HUES48 (cell line): Measurements from ENCODE around the gene LYPD5.
A peak's percentile ranks its signal among the peaks of the same experiment; 100 is the strongest.
"Not testable (repeated sequence)": the region's sequence is repeated elsewhere in the genome, so short reads cannot be mapped to it uniquely, and the experiment has no call there.

ENCODE experiments used
- H3K27ac ChIP-seq: one replicate; pipeline ENCODE4 v1.7.0; 2013; ENCODE audit warnings: low read depth, low read length, inconsistent platforms
- H3K27me3 ChIP-seq: 2 replicates; pipeline ENCODE4 v1.6.1; 2013; ENCODE audit warnings: mild to moderate bottlenecking, low read length; ENCODE audit not compliant: control insufficient read depth, insufficient read depth
- H3K36me3 ChIP-seq: 2 replicates; pipeline ENCODE4 v1.6.1; 2013; ENCODE audit warnings: low read length; ENCODE audit not compliant: control insufficient read depth, insufficient read depth
- H3K4me1 ChIP-seq: 2 replicates; pipeline ENCODE4 v1.6.1; 2013; ENCODE audit warnings: mild to moderate bottlenecking, low read length; ENCODE audit not compliant: control insufficient read depth, insufficient read depth
- H3K4me3 ChIP-seq: 2 replicates; pipeline ENCODE4 v1.5.1; 2013; ENCODE audit warnings: mild to moderate bottlenecking, low read depth, low read length
- H3K9ac ChIP-seq: 2 replicates; pipeline ENCODE4 v1.6.1; 2013; ENCODE audit warnings: mild to moderate bottlenecking, low read depth, low read length, moderate library complexity
- H3K9me3 ChIP-seq: 2 replicates; pipeline ENCODE4 v1.6.1; 2013; ENCODE audit warnings: low read length; ENCODE audit not compliant: control insufficient read depth, insufficient read depth

Gene LYPD5

DNA sequence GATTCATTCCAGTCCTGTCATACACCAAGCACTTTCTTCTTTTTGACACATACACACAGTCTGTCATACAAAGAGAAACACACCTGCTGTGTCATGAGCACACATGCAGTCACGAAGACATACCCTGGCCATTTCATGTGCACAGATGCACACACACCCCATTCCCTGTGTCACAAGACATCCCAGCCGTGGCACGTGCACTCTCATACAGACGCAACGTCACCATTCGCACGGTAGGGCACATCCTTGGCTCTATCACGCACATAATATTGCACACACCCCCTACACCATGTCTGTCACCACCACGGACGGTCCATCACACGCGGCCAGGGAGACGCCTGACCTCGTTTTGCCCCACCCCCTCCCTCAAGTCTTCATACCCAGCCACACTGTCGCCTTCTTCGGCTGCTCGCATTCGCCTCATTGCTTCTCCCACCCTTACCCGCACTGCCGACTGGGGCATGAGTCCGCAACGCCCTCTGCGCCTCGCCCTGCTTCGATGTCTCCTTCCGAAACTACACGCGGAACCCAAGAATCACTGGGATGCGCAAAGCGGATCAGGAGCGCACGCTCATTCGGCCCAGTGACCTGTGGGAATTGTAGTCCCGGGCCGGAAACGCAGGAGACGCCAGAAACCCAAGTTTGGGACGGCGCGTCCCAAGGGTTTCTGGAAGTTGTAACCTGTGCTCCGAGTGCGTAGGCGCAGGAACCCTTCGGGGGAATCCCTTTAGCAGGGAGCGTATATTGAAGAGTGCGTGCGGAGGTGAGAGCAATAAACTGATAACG lies 18.0 kb upstream of the LYPD5 start:
- H3K27me3 ChIP-seq: peaks cover 11% of the 10 kb centered on the region
- H3K9ac ChIP-seq: no peak overlapping the region
- no peak overlapping the region for H3K27ac ChIP-seq
- H3K9me3 ChIP-seq: peaks cover 9% of the 10 kb centered on the region; the same call in 1 of the 2 replicates
- H3K36me3 ChIP-seq: no peaks in the 10 kb centered on the region
- H3K4me3 ChIP-seq: peak overlapping the region; percentile 20; the same call in 1 of the 2 replicates
- no peaks in the 10 kb centered on the region for H3K4me1 ChIP-seq

DNA sequence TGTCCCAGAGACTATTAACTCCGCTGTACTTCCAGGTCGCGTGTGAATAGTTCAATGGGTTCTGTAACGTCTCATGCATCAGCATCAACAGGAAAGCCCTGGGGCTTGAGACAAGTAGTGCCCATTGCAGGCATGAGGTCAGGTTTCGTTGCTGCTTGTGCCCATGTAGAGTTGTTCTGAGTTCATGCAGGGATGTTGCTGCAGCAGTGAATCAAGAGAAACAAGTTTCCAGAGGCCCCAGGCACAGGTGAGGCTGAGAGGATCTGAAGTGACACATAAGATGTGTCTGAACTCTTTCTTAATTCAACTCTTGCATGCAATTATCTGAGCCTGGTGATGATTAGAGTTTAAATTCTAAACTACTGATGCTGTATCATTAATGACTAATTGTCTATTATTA lies 16.3 kb upstream of the LYPD5 start:
- peaks cover 11% of the 10 kb centered on the region for H3K27me3 ChIP-seq
- H3K4me1 ChIP-seq: no peaks in the 10 kb centered on the region
- H3K36me3 ChIP-seq: no peaks in the 10 kb centered on the region
- H3K4me3 ChIP-seq: no peak overlapping the region
- H3K9ac ChIP-seq: no peak overlapping the region
- peaks cover 9% of the 10 kb centered on the region; the same call in 1 of the 2 replicates for H3K9me3 ChIP-seq
- H3K27ac ChIP-seq: no peak overlapping the region

GRCh38 chr19:43817454-43817853 lies 15.2 kb upstream of the LYPD5 start:
- H3K4me3 ChIP-seq, H3K4me1 ChIP-seq, H3K9ac ChIP-seq, H3K36me3 ChIP-seq, H3K9me3 ChIP-seq, H3K27ac ChIP-seq: not testable (repeated sequence)
- peaks cover 11% of the 10 kb centered on the region for H3K27me3 ChIP-seq

GRCh38 chr19:43814663-43815352 lies 12.6 kb upstream of the LYPD5 start:
- Histone ChIP-seq H3K27me3 (peaks cover 5% of the 10 kb centered on the region), H3K27ac (no peak overlapping the region), H3K9me3 (0 out of 2 replicates have a peak, but pooled peaks cover 5% of the 10 kb centered on the region), H3K4me1 (no peaks in the 10 kb centered on the region), H3K9ac (no peak overlapping the region), H3K4me3 (no peak overlapping the region), H3K36me3 (no peaks in the 10 kb centered on the region)

- H3K27me3 ChIP-seq: no peaks in the 10 kb centered on the region
- H3K36me3 ChIP-seq: no peaks in the 10 kb centered on the region
- no peaks in the 10 kb centered on the region for H3K9me3 ChIP-seq
- H3K27ac ChIP-seq: no peak overlapping the region
- H3K4me3 ChIP-seq: no peak overlapping the region
- no peaks in the 10 kb centered on the region for H3K4me1 ChIP-seq
- H3K9ac ChIP-seq: no peak overlapping the region
Observed at GRCh38 chr19:43812688-43813087, 10.4 kb upstream of the LYPD5 start.

DNA sequence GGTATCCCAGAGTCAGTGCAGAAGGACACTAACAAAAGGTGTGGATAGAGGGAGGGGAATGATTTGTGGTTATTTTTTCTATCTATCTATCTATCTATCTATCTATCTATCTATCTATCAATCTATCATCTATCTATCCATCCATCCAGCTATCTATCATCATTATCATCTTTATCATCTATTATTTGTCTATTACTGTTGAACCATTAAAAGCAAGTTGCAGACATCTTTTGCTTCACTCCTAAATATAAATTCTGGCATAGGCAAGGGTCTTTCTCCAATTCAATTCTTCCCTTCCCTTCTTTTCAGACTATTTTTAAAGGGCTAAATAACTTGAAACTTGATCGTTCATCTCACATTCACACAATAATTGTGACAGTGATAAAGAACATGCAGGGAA lies 10.0 kb upstream of the LYPD5 start:
- no peaks in the 10 kb centered on the region for H3K4me1 ChIP-seq
- no peaks in the 10 kb centered on the region for H3K27me3 ChIP-seq
- no peaks in the 10 kb centered on the region for H3K36me3 ChIP-seq
- H3K4me3 ChIP-seq: no peak overlapping the region
- no peak overlapping the region for H3K9ac ChIP-seq
- H3K27ac ChIP-seq: no peak overlapping the region
- no peaks in the 10 kb centered on the region for H3K9me3 ChIP-seq

DNA sequence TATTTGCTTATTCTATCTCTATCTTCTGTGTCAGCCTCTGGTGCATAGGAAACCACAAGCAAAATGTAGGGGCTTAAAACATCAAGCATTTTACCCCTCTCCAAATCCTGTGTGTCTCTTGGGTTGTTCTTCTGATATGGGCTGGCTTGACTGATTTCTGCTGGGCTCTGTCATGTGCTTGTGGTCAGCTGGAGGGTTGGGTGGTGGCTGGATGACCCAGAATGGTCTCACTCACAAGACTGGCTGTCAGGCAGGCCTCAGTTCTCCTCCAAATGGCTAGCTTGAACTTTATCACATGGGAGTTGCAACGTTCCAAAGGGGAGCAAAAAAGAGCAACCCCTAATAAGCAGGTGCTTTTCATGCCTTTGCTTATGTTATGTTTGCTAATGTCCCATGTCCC lies 9.6 kb upstream of the LYPD5 start:
- Histone ChIP-seq H3K4me1 (no peaks in the 10 kb centered on the region), H3K27me3 (no peaks in the 10 kb centered on the region), H3K36me3 (no peaks in the 10 kb centered on the region), H3K27ac (no peak overlapping the region), H3K9ac (no peak overlapping the region), H3K9me3 (no peaks in the 10 kb centered on the region), H3K4me3 (no peak overlapping the region)

DNA sequence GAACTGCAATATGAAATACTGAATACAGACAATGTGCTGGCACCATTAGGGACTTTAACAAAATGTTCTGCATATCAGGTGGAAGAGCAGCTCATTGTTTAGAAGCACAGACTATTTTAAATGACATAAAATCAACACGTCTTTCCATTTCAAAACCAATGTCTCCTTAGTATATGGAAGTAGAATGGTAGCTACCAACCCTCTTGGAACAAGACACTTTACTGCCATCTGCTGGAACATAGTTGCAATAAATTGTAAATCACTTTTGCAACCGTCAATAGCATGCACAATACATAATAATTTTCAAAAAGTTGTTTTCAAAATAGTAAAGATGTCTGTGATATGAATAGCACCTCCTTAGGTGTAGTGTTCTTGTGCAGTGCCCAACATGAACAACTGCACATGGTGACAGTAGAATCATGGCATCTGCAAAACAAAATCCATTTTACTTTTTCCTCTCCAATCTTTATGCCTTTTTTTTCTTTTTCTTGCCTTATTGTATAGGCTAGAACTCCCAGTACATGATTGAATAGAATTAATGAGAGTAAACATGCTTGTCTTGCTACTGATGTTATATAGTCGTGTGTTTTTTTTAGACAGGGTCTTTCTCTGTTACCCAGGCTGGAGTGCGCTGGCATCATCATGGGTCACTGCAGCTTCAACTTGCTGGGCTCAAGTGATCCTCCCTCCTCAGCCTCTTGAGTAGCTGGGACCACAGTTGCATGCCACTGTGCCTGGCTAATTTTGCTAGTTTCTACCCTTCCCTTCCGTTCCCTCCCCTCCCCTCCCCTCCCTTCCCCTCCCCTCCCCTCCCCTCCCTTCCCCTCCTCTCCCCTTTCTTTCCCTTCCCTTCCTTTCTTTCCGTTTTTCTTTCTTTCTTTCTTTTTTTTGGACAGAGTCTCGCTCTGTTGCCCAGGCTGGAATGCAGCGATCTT lies 7.8 kb upstream of the LYPD5 start:
- Histone ChIP-seq H3K4me3 (no peak overlapping the region), H3K27ac (no peak overlapping the region), H3K9ac (no peak overlapping the region), H3K27me3 (no peaks in the 10 kb centered on the region), H3K36me3 (no peaks in the 10 kb centered on the region), H3K4me1 (no peaks in the 10 kb centered on the region), H3K9me3 (no peaks in the 10 kb centered on the region)

- H3K27me3 ChIP-seq: no peaks in the 10 kb centered on the region
- no peak overlapping the region for H3K9ac ChIP-seq
Observed at GRCh38 chr19:43807651-43808050, 5.4 kb upstream of the LYPD5 start.

GRCh38 chr19:43806848-43807247 lies 4.6 kb upstream of the LYPD5 start:
- no peak overlapping the region for H3K9ac ChIP-seq
- H3K4me1 ChIP-seq: no peaks in the 10 kb centered on the region
- no peak overlapping the region for H3K27ac ChIP-seq
- no peaks in the 10 kb centered on the region for H3K36me3 ChIP-seq
- no peak overlapping the region for H3K4me3 ChIP-seq
- no peaks in the 10 kb centered on the region for H3K9me3 ChIP-seq
- no peaks in the 10 kb centered on the region for H3K27me3 ChIP-seq

More at GRCh38 chr19:43807651-43808050, 5.4 kb upstream of the LYPD5 start:
- no peak overlapping the region for H3K4me3 ChIP-seq
- H3K4me1 ChIP-seq: no peaks in the 10 kb centered on the region
- no peak overlapping the region for H3K27ac ChIP-seq
- H3K9me3 ChIP-seq: no peaks in the 10 kb centered on the region
- no peaks in the 10 kb centered on the region for H3K36me3 ChIP-seq
